Keratinocyte (primary cell): ENCODE results near the gene CNNM4.

Experiments
- CTCF ChIP-seq, 3 experiments: IDR thresholded peaks in 1 of 3; conservative IDR thresholded peaks in 1 of 3; optimal IDR thresholded peaks in 1 of 3; 2 replicates in 2 of 3; 3 replicates in 1 of 3; pipeline versions ENCODE3 to v1.5.1; 2011; ENCODE audit warnings: low read length in 3 of 3, mild to moderate bottlenecking in 3 of 3, moderate library complexity in 2 of 3, control low read depth in 1 of 3, inconsistent platforms in 1 of 3; ENCODE audit not compliant: insufficient read depth in 2 of 3; ENCODE audit errors: extremely low read depth in 1 of 3
- EZH2 ChIP-seq: IDR thresholded peaks from one replicate; pipeline ENCODE4 v1.6.1; 2012; ENCODE audit warnings: inconsistent platforms, mild to moderate bottlenecking, low read length, moderate library complexity

- peak; percentile 85 to 100 (median 96) for TF ChIP-seq CTCF (optimal IDR thresholded peaks at IDR 0.05 in 1 of 3, IDR thresholded peaks at IDR 0.05 in 1 of 3, conservative IDR thresholded peaks at IDR 0.05 in 1 of 3; ENCODE audit: extremely low read depth in 1 of 3, insufficient read depth in 2 of 3, low read length in 3 of 3)
- TF ChIP-seq EZH2, result no peak
Measured at GRCh38 chr2:96801005-96801785, 40.5 kb downstream of the CNNM4 start.
